Sigmoid colon (tissue), 4 donors: Measurements from ENCODE around the gene ZNF672.

Source experiments
- CTCF ChIP-seq, 4 experiments: fragments of 450-650 bp in 3 of 4; fragments of 200-600 bp in 1 of 4; IDR thresholded peaks; one replicate each; pipeline ENCODE4 v1.5.1; 2016 to 2019; ENCODE audit warnings: antibody characterized with exemption in 4 of 4, mild to moderate bottlenecking in 3 of 4, moderate library complexity in 2 of 4
- POLR2A ChIP-seq, 2 donors: fragments of 450-650 bp; IDR thresholded peaks; one replicate each; pipeline ENCODE4 v1.6.1; 2016; ENCODE audit warnings: antibody characterized with exemption in 2 of 2, mild to moderate bottlenecking in 2 of 2, moderate library complexity in 2 of 2
- POLR2AphosphoS5 ChIP-seq, 4 donors: sonication (generic); formaldehyde crosslinking; IDR thresholded peaks; one replicate each; pipeline ENCODE4 v1.6.1; 2017; ENCODE audit warnings: antibody characterized with exemption in 4 of 4

GRCh38 chr1:248847956-248848561 is 10.0 kb downstream of the ZNF672 start:
- TF ChIP-seq CTCF (IDR thresholded peaks at IDR 0.05) (no peak), POLR2AphosphoS5 (IDR thresholded peaks at IDR 0.05) (no peak), POLR2A (IDR thresholded peaks at IDR 0.05) (no peak)
